WTC11 (cell line): Measurements from ENCODE around the gene QRSL1. TPM values are rescaled to one million over a fixed set of nuclear protein-coding genes. Genes with fewer than 3 reads are reported as not detected.

ENCODE experiments used
- ATAC-seq: fragments of 200-7000 bp; cut with Tn5 transposase; 2 replicates; pipeline ENCODE4 v1.10.0; 2021; ENCODE audit warnings: mild to moderate bottlenecking, moderate library complexity
- CTCF ChIA-PET: fragments of 300-600 bp; sonication (Branson Sonifier 250); formaldehyde crosslinking; loops from one replicate; lab custom pipeline; 2021; ENCODE audit warnings: antibody characterized with exemption; lab: Charles Lee
- POLR2A ChIA-PET: fragments of 350-600 bp; sonication (Branson Sonifier 250); formaldehyde crosslinking; loops from one replicate; lab custom pipeline; 2021; ENCODE audit warnings: antibody characterized with exemption; lab: Charles Lee
- DNase-seq: peaks from one replicate; pipeline ENCODE4 v3.0.0; 2021; ENCODE audit warnings: low spot score
- H3K27ac Mint-ChIP-seq: 2 replicates; pipeline ENCODE4 v1.8.0; 2021; ENCODE audit warnings: mixed read lengths
- H3K27me3 Mint-ChIP-seq: 2 replicates; pipeline ENCODE4 v1.8.0; 2021; ENCODE audit warnings: low read depth, mild to moderate bottlenecking, moderate library complexity, mixed read lengths
- H3K36me3 Mint-ChIP-seq: 2 replicates; pipeline ENCODE4 v1.8.0; 2021; ENCODE audit warnings: mixed read lengths
- H3K4me1 Mint-ChIP-seq: 2 replicates; pipeline ENCODE4 v1.8.0; 2022; ENCODE audit warnings: mixed read lengths
- H3K4me3 Mint-ChIP-seq: 2 replicates; pipeline ENCODE4 v1.8.0; 2021; ENCODE audit warnings: mild to moderate bottlenecking, moderate library complexity, mixed read lengths
- H3K9me3 Mint-ChIP-seq: 2 replicates; pipeline ENCODE4 v1.8.0; 2021; ENCODE audit warnings: mixed read lengths
- AFF4 ChIP-seq: sonication (generic); formaldehyde crosslinking; IDR thresholded peaks from 2 replicates; pipeline ENCODE4 v1.8.1; 2023; ENCODE audit warnings: mild to moderate bottlenecking, missing genetic modification reagents, borderline replicate concordance
- ATF2 ChIP-seq: sonication (generic); formaldehyde crosslinking; IDR thresholded peaks from 2 replicates; pipeline ENCODE4 v1.8.1; 2022; ENCODE audit warnings: low read depth, missing genetic modification reagents, borderline replicate concordance
- ERG ChIP-seq: fragments of 250-450 bp; sonication (Bioruptor Pico); IDR thresholded peaks from 2 replicates; pipeline ENCODE4 v1.8.0; 2021; ENCODE audit warnings: mild to moderate bottlenecking
- IRF1 ChIP-seq: sonication (generic); formaldehyde crosslinking; IDR thresholded peaks from 2 replicates; pipeline ENCODE4 v1.8.0; 2023; ENCODE audit warnings: missing genetic modification reagents
- KAT7 ChIP-seq: sonication (generic); formaldehyde crosslinking; IDR thresholded peaks from 2 replicates; pipeline ENCODE4 v1.8.1; 2023; ENCODE audit warnings: missing genetic modification reagents, mild to moderate bottlenecking, borderline replicate concordance
- MYBL2 ChIP-seq: sonication (generic); formaldehyde crosslinking; IDR thresholded peaks from 2 replicates; pipeline ENCODE4 v1.8.1; 2023; ENCODE audit warnings: mild to moderate bottlenecking, moderate library complexity, missing genetic modification reagents
- NFYB ChIP-seq: sonication (generic); formaldehyde crosslinking; conservative IDR thresholded peaks from 2 replicates; pipeline ENCODE4 v1.8.0; 2022; ENCODE audit warnings: low read depth, missing genetic modification reagents
- RORB ChIP-seq: fragments of 250-450 bp; sonication (Bioruptor Pico); IDR thresholded peaks from 2 replicates; pipeline ENCODE4 v1.9.0; 2021; ENCODE audit warnings: mild to moderate bottlenecking
- SMAD4 ChIP-seq: sonication (generic); formaldehyde crosslinking; IDR thresholded peaks from 2 replicates; pipeline ENCODE4 v1.8.0; 2022; ENCODE audit warnings: mild to moderate bottlenecking, missing genetic modification reagents
- ZMAT4 ChIP-seq: fragments of 250-450 bp; sonication (Bioruptor Pico); IDR thresholded peaks from 2 replicates; pipeline ENCODE4 v1.9.0; 2021; ENCODE audit warnings: mild to moderate bottlenecking
- ZSCAN18 ChIP-seq: fragments of 250-450 bp; sonication (Bioruptor Pico); IDR thresholded peaks from 2 replicates; pipeline ENCODE4 v2.1.2; 2022; ENCODE audit warnings: mild to moderate bottlenecking, moderate library complexity
- total RNA-seq: library from RNA; stranded (reverse); gene quantifications from 3 replicates; pipeline ENCODE4 v1.2.3, GENCODE V29; 2021
- TF ChIP-seq, protein P1 (sequence below): sonication (generic); formaldehyde crosslinking; IDR thresholded peaks from 2 replicates; pipeline ENCODE4 v1.8.0; 2022; ENCODE audit warnings: mild to moderate bottlenecking, missing genetic modification reagents
- TF ChIP-seq, protein P2 (sequence below): sonication (generic); formaldehyde crosslinking; conservative IDR thresholded peaks from 2 replicates; pipeline ENCODE4 v1.8.1; 2023; ENCODE audit warnings: mild to moderate bottlenecking, low read depth, missing genetic modification reagents, moderate library complexity

The QRSL1 gene
- total RNA-seq, 1 experiment from 2014 or later, result 17.7 TPM

DNA sequence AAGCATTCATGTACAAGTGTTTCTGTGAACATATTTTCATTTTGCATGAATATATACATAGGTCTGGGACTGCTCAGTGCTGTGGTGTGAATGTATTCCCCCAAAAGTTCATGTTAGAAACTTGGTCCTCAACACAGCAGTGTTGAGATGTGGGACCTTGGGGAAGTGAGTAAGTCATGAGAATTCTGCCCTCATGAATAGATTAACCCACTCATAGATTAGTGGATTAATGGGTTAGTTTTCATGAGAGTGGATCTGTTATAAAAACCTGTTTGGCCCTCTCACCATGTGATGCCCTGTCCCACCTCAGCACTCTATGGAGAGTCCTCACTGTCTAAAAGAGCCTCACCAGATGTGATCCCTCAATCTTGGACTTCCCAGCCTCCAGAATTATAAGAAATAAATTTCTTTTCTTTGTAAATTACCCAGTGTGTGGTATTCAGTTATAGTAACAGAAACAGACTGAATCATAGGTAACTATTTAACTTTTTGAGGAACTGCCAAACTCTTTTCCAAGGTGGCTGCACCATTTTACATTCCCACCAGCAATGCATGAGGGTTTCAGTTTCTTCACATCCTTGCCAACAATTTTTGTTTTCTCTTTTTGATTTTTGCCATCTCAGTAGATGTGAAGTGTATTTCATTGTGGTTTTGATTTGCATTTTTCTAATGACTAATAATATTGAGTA lies 45.3 kb downstream of the QRSL1 start (continued):
- TF ChIP-seq MYBL2 (CRISPR knock-in tag) (no peak), RORB (CRISPR knock-in tag) (no peak), IRF1 (CRISPR knock-in tag) (no peak), KAT7 (no peak), ZMAT4 (no peak), ZSCAN18 (CRISPR knock-in tag) (no peak), ERG (CRISPR knock-in tag) (no peak), ATF2 (CRISPR knock-in tag) (no peak), AFF4 (CRISPR knock-in tag) (no peak), NFYB (CRISPR knock-in tag) (no peak)
- TF ChIP-seq, protein P1, sequence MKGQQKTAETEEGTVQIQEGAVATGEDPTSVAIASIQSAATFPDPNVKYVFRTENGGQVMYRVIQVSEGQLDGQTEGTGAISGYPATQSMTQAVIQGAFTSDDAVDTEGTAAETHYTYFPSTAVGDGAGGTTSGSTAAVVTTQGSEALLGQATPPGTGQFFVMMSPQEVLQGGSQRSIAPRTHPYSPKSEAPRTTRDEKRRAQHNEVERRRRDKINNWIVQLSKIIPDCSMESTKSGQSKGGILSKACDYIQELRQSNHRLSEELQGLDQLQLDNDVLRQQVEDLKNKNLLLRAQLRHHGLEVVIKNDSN (CRISPR knock-in tag), result no peak
- TF ChIP-seq, protein P2, sequence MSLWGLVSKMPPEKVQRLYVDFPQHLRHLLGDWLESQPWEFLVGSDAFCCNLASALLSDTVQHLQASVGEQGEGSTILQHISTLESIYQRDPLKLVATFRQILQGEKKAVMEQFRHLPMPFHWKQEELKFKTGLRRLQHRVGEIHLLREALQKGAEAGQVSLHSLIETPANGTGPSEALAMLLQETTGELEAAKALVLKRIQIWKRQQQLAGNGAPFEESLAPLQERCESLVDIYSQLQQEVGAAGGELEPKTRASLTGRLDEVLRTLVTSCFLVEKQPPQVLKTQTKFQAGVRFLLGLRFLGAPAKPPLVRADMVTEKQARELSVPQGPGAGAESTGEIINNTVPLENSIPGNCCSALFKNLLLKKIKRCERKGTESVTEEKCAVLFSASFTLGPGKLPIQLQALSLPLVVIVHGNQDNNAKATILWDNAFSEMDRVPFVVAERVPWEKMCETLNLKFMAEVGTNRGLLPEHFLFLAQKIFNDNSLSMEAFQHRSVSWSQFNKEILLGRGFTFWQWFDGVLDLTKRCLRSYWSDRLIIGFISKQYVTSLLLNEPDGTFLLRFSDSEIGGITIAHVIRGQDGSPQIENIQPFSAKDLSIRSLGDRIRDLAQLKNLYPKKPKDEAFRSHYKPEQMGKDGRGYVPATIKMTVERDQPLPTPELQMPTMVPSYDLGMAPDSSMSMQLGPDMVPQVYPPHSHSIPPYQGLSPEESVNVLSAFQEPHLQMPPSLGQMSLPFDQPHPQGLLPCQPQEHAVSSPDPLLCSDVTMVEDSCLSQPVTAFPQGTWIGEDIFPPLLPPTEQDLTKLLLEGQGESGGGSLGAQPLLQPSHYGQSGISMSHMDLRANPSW (CRISPR knock-in tag), result no peak

DNA sequence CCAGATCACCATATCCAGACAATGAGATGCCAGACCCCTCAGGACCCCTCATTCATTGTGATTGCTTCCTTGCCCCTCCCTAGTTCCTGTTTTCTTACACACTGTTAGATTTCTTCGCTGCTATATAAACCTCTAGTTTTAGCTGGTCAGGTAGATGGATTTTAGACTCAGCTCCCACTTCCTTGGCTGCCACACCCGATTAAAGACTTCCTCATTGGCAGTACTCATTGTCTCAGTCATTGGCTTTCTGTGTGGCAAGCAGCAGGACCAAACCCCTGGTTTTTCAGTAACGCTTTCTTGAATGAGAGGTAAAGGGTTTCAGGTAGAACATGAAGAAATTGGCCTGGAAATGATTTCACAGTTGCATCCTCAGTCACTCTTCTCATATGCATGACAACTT lies 47.9 kb downstream of the QRSL1 start:
- no peak for TF ChIP-seq SMAD4 (CRISPR knock-in tag)
- TF ChIP-seq, protein P2 (CRISPR knock-in tag), result no peak
- Mint-ChIP-seq H3K27ac (no peak overlapping the region), H3K4me3 (no peak overlapping the region)

More for the DNA sequence above, 47.9 kb downstream of the QRSL1 start:
- Mint-ChIP-seq H3K27me3 (no peaks in the 10 kb centered on the region), H3K9me3 (peaks cover 6% of the 10 kb centered on the region), H3K36me3 (peaks cover 8% of the 10 kb centered on the region), H3K4me1 (peaks cover 13% of the 10 kb centered on the region)
- DNase-seq (no peak), ATAC-seq (no peak)
- ChIA-PET POLR2A (no interaction called here), CTCF (no interaction called here)
